SU-DHL-6 (cell line): ENCODE data around the gene ADAMTS12.

Experiments used
- H2AFZ ChIP-seq: fragments of 200-600 bp; sonication (generic); 2 replicates; pipeline ENCODE4 v1.6.1; 2014; ENCODE audit warnings: low read depth, mild to moderate bottlenecking, moderate library complexity, mixed read lengths, antibody characterized with exemption, low read length; ENCODE audit not compliant: severe bottlenecking
- H3F3A ChIP-seq: fragments of 200-600 bp; shearing (Covaris generic); 2 replicates; pipeline ENCODE4 v1.6.0; 2016; ENCODE audit warnings: antibody characterized with exemption, mild to moderate bottlenecking; ENCODE audit not compliant: insufficient read depth
- H3K27ac ChIP-seq: fragments of 200-600 bp; sonication (generic); 2 replicates; pipeline ENCODE4 v1.5.1; 2016; ENCODE audit warnings: low read depth, mild to moderate bottlenecking, low read length, moderate library complexity, mixed read lengths
- H3K27me3 ChIP-seq: fragments of 200-600 bp; sonication (generic), shearing (Covaris generic); 2 replicates; pipeline ENCODE4 v1.6.0; 2014; ENCODE audit warnings: mild to moderate bottlenecking, low read length
- H3K36me3 ChIP-seq: fragments of 200-600 bp; sonication (generic); 2 replicates; pipeline ENCODE4 v1.6.1; 2014; ENCODE audit warnings: mild to moderate bottlenecking, low read length, mixed read lengths
- H3K4me2 ChIP-seq: fragments of 300-600, 200-600 bp; shearing (Covaris generic), sonication (generic); 2 replicates; pipeline ENCODE4 v1.6.0; 2014; ENCODE audit warnings: low read length, low read depth, mild to moderate bottlenecking; ENCODE audit not compliant: poor library complexity, severe bottlenecking
- H3K4me3 ChIP-seq: fragments of 200-600 bp; sonication (generic); 2 replicates; pipeline ENCODE4 v1.5.1; 2014; ENCODE audit warnings: antibody characterized with exemption, low read length, mild to moderate bottlenecking, mixed read lengths; ENCODE audit not compliant: insufficient read depth, poor library complexity, severe bottlenecking
- H3K79me2 ChIP-seq: fragments of 200-600 bp; sonication (generic); 2 replicates; pipeline ENCODE4 v1.6.1; 2014; ENCODE audit warnings: mild to moderate bottlenecking, low read length, moderate library complexity; ENCODE audit not compliant: insufficient read depth
- H3K9ac ChIP-seq: fragments of 200-600 bp; sonication (generic); 2 replicates; pipeline ENCODE4 v1.7.0; 2014; ENCODE audit warnings: mild to moderate bottlenecking, low read length
- H3K9me2 ChIP-seq: fragments of 200-600 bp; sonication (generic); replicated peaks from 2 replicates; pipeline ENCODE4 v1.6.1; 2014; ENCODE audit warnings: low read length; ENCODE audit not compliant: insufficient read depth
- H3K9me3 ChIP-seq: fragments of 200-600 bp; sonication (generic); 2 replicates; pipeline ENCODE4 v1.6.1; 2014; ENCODE audit warnings: low read length, mixed read lengths; ENCODE audit not compliant: insufficient read depth
- H4K20me1 ChIP-seq: fragments of 200-600 bp; sonication (generic); 2 replicates; pipeline ENCODE4 v1.6.1; 2014; ENCODE audit warnings: low read depth, mild to moderate bottlenecking, antibody characterized with exemption, low read length, moderate library complexity, mixed read lengths
- CTCF ChIP-seq: fragments of 200-600 bp; sonication (generic); IDR thresholded peaks from one replicate; pipeline ENCODE4 v1.5.1; 2017; ENCODE audit warnings: antibody characterized with exemption, mild to moderate bottlenecking, low read length, moderate library complexity; ENCODE audit not compliant: insufficient read depth, poor library complexity, severe bottlenecking
- EZH2phosphoT487 ChIP-seq: fragments of 200-600 bp; sonication (generic), shearing (Covaris generic); conservative IDR thresholded peaks from 2 replicates; pipeline ENCODE4 v1.6.1; 2018; ENCODE audit warnings: mild to moderate bottlenecking, antibody characterized with exemption, low read length, moderate library complexity, mixed read lengths

ADAMTS12 gene

GRCh38 chr5:33489481-33490067 lies 402.2 kb downstream of the ADAMTS12 start:
- Histone ChIP-seq H2AFZ (no peak overlapping the region), H3K27me3 (no peaks in the 10 kb centered on the region), H3K27ac (no peak overlapping the region), H3K4me3 (no peak overlapping the region), H3K36me3 (no peaks in the 10 kb centered on the region), H4K20me1 (no peaks in the 10 kb centered on the region), H3K4me2 (no peak overlapping the region), H3F3A (no peaks in the 10 kb centered on the region), H3K9me3 (no peaks in the 10 kb centered on the region), H3K9ac (no peak overlapping the region), H3K79me2 (no peaks in the 10 kb centered on the region), H3K9me2 (no peaks in the 10 kb centered on the region)
- TF ChIP-seq CTCF (no peak), EZH2phosphoT487 (no peak)

- H3F3A ChIP-seq, result no peaks in the 10 kb centered on the region
- no peaks in the 10 kb centered on the region for H3K9me3 ChIP-seq
- no peak overlapping the region for H3K27ac ChIP-seq
- no peaks in the 10 kb centered on the region for H4K20me1 ChIP-seq
- H3K27me3 ChIP-seq, result no peaks in the 10 kb centered on the region
- no peaks in the 10 kb centered on the region for H3K79me2 ChIP-seq
- no peak overlapping the region for H3K4me3 ChIP-seq
- no peaks in the 10 kb centered on the region for H3K9me2 ChIP-seq
- no peak overlapping the region for H3K4me2 ChIP-seq
- no peaks in the 10 kb centered on the region for H3K36me3 ChIP-seq
- TF ChIP-seq CTCF (no peak), EZH2phosphoT487 (no peak)
- H3K9ac ChIP-seq, result no peak overlapping the region
- no peak overlapping the region for H2AFZ ChIP-seq
These were observed 403.0 kb downstream of the ADAMTS12 start for GRCh38 chr5:33488558-33489355.

- Histone ChIP-seq H3K27me3 (no peaks in the 10 kb centered on the region), H3K4me3 (no peak overlapping the region), H3K9me3 (no peaks in the 10 kb centered on the region), H3K36me3 (no peaks in the 10 kb centered on the region), H2AFZ (no peak overlapping the region), H3K9ac (no peak overlapping the region), H3K27ac (no peak overlapping the region), H3K4me2 (no peak overlapping the region), H3K9me2 (no peaks in the 10 kb centered on the region), H4K20me1 (no peaks in the 10 kb centered on the region), H3K79me2 (no peaks in the 10 kb centered on the region), H3F3A (no peaks in the 10 kb centered on the region)
- no peak for TF ChIP-seq CTCF
These were observed 404.6 kb downstream of the ADAMTS12 start for GRCh38 chr5:33487236-33487635.
